Activated T-helper 1 cell treated with Interleukin-2 at 50 U/mL for 16 hours (primary cell): Measurements from ENCODE around the gene BHMT2.

ENCODE experiments used
- DNase-seq: peaks from one replicate; pipeline ENCODE4 v3.0.0-alpha.2; 2020; ENCODE audit warnings: low read depth

The BHMT2 gene, protein sequence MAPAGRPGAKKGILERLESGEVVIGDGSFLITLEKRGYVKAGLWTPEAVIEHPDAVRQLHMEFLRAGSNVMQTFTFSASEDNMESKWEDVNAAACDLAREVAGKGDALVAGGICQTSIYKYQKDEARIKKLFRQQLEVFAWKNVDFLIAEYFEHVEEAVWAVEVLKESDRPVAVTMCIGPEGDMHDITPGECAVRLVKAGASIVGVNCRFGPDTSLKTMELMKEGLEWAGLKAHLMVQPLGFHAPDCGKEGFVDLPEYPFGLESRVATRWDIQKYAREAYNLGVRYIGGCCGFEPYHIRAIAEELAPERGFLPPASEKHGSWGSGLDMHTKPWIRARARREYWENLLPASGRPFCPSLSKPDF

DNA sequence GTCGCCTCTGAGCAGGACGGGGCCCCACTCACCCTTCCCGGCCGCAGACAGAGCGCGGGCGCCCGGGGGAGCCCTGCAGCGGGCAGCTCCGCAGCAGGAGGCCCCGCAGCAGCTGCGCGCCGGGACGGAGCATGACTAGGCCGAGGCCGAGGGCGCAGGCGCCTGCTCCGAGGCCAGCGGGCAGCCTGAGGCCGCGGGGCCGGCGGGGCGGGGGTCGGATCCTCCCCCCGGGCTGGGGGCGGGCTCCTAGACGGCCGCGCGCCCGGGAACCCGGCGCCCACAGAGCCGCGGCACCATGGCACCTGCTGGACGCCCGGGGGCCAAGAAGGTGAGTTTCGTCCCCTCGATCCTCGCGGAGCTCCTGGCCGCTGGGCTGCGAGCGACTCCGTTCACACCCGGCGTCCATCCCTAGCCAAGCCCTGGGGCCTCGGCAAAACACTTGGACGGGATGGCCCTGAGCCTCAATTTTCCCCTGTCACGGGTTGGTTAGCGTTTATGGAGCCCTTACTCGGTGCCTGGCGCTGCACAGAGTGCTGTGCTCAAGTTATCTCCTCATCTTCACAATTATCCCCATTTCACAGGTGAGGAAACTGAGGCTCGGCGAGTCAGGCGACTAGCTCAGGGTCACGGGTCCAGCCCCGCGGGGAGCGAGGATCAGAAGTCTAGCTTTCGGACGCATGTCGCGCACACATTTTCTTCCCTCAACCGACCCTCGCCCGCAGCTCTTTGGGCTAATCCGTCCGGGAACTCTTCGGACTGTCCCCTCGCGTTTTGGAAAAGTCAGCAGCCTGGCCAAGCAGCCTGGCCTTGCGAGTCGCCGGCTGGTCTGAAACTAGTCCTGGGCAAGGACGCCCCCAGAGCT, at the start of gene BHMT2, which contains the start of gene DMGDH:
Gene BHMT2 (plus strand): TSS at position 280 of the 862 bp plus-strand sequence. CDS start 16 bp downstream, at position 296.
Gene DMGDH (minus strand): TSS at position 187 of the 862 bp plus-strand sequence. CDS start 54 bp downstream, at position 133.
- no peak for DNase-seq

DNA sequence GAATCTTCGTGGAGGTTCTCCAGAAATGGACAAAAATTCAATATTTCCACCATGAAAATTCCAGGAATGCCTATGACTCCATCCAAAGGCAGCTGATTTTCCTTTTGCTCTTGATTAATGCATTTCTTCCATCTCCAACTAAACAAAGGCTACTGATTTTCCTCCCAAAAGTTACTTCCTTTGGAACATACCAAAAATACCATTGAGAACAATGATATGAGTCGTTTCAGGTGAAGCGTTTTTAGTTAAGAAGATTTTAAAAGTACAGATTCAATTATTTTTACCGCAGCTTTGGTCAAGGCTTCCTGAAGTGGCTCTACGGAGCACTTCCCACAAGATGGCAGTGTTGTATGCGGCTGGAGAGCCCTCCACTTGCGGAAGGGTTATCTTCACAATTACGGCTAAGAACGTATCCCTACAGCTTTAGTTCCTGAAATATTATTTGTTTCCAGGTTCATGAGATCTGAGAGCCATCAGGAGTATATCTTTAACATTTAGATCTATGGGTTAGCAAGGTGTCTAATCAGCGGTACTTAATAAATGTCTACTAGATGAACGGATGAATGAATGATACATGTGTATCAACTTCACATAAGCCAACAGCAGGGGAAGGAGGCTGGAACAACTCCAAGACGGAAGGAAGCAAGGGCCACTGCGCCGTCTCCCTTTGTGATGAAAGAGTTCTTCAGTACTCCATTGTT, 48.6 kb upstream of the BHMT2 start:
- DNase-seq = no peak

DNA sequence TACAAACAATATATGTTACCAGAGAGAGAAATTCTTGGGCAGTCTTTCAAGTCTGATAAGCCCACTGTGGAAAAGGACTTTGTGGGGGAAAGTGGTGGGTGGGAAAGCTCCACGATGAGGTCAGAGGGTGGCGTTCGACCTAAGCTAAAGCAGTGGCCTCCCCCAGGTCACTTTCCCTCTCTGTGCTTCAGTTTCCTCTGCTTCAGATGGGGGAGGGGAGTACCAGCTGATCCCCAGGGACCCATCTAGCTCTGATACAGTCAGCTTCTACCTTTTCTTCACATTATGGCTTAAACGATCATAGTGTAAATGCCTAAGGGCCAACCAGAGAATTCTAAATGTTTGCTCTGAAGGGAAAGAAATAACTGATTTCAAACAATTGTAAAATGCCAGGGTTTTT, 47.8 kb upstream of the BHMT2 start:
- DNase-seq = no peak

DNA sequence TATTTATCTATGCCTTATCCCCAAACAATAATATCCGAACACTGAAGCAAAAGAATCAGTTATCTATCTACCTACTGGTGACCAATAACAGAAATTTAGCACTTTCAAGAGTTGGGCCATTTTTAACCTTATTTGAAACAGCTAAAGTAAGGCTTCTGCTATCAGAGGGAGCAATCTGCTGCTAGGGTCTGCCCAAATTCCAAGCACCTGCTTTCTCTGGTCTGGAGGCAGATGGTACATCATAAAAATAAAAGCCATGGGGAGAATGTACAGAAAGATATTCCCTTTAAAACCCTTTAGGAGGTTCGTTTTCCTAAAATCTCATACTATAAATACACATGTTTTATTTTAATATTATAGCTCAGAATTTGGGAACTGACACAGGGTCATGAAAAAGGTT, 46.8 kb upstream of the BHMT2 start:
- no peak for DNase-seq

DNA sequence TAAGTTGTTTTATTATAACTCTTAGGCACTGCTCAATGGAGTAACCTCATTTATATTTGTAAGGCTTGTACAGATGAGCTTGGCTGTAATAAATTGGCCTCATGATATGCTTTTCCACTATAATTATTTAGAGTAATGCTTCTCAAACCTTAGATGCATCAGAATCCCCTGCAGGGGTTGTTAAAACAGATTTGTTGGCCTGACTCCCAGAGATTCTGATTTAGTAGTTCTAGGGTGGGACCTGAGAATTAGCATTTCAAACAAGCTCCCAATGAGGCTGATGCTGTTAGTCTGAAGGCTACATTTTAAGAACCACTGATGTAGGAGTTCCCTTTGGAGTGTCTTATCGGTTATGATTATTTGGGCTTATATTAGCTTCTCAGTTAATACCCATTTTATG, 46.2 kb upstream of the BHMT2 start:
- no peak for DNase-seq

DNA sequence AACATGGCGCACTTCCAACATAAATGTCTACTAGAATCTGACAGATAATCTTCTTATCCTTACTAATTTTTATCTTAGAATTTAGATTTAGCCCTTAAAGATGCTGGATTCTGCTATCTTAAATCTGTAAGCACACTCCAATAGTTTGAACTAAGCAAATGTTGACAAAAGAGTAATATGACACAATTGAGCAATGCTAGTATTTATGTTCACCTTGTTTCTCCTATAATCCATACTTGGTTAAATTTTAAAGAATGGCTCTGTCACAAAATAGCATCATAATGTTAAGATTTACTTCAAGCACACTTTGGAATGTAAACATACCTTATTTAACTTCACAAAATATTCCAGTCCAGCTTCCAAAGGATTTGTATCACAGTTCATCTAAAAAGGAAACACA, 45.6 kb upstream of the BHMT2 start:
- DNase-seq = no peak

DNA sequence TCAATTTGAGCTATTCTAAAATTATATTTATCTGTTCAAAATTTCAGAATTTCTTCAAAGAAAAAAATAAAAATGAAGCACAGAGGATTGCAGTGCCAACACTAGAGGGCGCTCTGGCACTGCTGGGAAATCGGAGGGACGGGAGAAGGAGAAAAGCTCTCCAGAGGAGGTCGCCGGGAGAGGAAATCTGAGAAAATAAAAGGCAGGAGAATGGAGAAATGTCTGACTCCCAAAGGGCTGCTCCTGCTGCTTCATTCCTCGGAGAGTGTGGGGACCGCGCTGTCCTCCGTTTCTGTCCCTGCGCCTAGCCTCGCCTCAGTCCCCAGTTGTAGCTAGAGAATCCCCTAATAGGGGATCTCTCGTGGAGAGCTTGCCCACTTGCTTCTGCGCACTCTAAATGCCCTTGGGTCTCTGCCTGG, 44.5 kb upstream of the BHMT2 start:
- DNase-seq = peak; percentile 10

DNA sequence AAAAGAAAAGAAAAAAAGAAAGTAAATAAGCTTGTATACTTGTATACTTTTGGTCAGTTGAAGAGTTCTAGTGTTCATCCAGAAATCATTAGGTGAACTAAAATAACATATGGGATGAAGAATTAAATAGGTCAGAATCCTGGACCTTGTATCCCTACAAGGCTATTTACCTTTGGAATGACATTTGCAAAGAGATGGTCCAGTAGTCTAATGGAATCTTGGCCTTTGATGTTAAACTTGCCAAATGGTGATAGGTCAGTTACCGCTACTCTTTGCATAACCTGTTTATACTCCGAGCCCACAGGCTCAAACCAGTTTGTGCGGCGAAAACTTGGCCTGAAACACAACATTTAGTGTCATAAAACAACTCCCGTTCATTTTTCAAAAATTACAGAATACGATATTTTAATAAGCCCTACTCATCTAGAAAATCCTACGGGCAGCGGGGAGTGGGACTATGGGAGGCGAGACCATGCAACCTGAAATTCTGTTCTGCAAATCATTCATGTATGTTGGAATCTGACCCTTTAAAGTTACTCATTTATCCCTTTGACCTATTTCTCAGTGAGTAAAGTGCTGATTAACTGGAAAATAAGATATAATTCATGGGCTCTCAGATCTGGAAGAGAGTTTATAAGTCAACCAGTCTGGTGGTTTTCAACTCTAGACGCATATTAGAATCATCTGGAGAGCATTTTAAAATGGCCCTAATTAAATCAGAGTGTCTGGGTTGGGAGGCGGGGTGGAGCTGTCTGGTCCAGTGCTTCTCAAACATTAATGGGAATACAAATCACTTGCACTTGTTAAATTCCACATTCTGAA, 38.7 kb upstream of the BHMT2 start:
- no peak for DNase-seq

DNA sequence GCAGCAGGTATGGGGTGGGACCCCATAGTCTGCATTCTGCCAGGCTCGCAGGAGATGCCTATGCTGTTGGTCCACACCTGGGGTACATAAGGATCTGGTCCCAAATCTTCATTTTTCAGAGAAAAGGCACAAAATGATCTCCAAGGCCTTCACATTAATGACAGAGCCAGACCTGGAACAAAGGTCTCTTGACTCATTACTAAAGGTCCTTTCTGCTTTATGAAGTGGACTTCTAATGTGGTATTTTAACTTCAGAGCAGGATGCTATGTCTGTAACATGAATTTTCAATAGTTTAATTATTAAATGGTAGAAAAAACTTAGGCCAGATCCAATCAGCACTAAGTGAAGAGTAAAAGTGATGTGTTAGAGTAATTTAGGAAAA, 38.1 kb upstream of the BHMT2 start:
- DNase-seq = no peak

DNA sequence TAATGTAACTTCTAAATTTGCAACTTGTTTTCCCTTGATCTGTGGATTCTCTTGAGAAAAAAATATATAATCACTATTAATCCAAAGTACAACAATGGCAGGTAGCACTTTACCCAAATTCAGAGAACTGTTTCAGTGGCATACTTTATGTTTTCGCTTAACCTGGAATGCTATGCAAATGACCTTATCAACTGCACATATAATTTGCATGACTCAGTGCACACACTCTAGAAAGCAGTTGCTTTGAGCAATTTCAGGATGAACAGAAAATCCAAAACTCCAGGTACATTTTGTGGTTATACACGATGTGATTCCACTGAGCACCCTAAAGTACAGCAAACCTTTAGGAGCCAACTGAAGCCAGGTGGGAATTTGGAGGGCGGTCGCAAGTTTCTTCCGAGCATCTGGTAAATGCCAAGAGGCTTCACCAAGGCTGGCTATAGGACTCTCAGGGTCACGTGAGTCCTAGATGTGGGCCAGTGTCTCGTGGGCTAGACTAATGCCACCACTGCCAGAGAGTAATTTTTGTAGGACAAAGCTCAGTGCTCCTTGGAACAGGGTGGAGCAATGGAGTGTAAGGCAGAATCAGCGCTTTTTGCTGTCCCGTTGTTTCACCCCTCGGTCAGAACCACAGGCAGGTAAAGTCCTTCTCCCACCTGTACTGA, 37.4 kb upstream of the BHMT2 start:
- DNase-seq = no peak

DNA sequence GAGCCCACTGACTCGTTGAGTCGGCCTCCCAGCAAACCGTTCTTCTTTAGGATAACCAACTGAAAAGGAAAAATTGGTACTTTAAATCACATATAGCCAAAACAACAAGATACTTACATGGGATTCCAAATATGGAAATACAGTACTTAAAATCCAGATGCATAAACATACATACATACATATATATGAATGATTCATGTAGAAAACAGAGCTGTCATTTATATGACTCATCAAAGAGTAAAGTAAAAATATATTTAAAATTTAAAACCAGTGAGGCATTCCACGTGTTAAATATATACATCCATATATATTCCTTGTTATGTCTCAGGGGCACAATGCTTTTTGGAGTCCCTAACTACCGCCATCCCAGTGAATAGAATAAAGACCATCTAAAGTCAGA, 36.8 kb upstream of the BHMT2 start:
- no peak for DNase-seq

DNA sequence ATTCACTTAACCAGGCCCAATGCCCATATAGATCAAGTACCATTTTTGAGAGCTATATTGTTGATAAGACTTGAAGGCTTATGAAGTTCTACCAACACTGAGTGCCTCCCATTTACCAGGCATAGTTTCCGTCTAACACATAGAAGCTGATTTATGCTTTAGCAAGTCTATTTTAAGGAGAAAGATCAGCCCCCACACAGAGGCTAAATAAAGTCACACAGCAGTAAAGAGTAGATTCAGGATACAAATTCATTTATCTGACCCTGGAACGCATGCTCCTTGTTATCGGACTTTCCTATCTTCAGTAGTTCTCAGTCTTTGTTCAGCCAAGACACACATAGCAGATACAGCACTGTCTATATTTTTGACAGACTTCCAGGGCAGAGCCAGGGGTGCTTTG, 34.3 kb upstream of the BHMT2 start:
- no peak for DNase-seq

DNA sequence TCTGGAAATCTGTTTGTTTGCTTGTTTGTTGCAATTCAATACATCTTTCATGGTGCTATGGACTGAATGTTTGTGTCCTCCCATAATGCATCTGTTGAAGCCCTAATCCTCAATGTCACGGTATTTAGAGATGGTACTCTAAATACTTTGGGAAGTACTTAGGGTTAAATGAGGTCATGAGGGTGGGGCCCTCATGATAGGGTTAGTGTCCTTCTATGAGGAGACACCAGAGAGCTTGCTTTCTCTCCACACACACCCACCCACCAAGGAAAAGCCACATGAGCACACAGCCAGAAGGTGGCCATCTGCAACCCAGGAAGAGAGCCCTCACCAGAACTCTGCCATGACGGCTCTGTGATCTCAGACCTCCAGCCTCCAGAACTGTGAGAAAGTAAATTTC, 32.8 kb upstream of the BHMT2 start:
- DNase-seq = no peak

DNA sequence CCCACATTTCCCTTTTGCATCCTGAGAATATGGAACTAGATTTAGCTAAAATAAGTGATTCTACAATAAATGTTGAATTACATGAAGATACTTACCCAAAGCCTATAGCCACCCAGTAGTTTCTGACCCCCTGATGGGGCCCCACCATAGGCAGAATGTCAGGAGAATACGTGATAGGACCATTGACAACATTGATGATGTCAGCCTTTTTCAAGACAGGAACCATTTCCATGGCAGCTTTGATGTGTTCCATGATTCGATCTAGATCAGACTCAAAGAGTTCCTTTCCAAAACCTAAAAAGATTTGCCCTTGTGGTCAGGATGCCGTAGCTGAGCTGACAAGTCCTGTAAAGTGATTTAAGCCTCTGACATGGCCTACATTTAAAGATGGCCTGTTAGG, 27.4 kb upstream of the BHMT2 start:
- DNase-seq = no peak

DNA sequence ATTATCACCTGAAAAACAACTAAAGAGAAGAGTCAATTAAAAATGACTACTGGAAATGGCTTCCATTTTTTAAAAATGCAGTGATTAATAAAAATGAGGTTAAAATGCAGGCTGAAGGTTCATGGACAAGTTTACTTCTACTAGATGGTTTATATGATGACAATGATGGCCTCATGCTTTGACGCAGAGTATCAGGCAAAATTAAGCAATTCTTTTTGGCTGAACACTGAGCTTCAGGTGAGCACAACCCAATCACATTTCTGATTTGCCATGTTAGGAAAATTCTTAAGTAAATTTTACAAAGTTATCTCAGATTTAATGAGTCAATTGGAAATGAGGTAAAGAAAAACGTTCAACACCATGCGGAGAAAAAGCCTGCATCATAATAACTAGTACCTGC, 22.4 kb upstream of the BHMT2 start:
- no peak for DNase-seq

DNA sequence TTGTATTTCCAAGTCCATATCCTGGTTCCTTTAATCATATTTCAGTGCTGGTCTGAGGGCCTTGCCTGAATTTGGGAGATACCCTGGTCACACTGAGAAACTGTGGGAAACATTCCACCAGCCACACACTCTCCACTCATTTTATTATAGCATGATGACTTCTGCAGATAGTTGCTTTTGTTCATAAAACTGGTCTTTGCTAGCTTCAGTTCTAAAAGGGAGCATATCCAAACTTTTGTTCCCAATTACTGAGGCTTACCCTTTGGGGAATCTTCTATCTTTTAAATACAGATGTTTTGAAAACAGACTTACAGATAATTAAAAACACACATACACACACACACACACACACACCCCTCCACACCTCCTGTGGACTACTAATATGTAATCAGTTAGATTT, 21.1 kb upstream of the BHMT2 start:
- DNase-seq = no peak

DNA sequence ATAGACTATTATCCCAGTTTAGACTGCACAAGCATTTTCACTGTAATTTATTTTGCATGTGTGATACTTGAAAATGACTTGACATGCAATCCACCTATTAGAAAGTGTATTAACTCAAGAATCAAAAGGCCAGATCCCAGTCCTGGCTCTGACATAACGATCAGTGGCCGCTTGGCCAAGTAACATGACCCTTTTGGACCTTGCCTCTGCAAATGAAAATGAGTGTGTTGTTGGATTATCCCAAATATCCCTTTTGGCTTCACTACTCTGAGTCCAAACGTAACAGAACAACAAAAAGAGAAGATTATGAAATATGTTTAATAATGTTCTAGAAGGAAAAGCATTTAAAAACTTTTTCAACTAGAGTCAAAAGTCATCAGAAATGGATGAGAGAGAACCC, 19.1 kb upstream of the BHMT2 start:
- no peak for DNase-seq

DNA sequence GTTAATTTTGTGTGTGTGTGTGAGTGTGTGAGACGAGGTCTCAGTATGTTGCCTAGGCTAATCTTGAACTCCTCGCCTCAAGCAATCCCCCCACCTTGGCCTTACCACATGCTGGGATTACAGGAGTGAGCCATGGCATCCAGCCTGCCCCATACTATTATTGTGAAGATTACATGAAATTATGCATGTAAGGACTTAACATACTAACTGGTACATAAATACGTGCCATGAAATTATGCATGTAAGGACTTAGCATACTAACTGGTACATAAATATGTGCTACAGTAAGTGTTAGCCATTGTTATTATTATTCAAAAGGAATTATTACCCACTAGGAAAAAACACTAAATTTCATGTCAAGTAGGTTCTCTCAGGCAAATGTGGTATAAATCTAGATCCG, 16.2 kb upstream of the BHMT2 start:
- no peak for DNase-seq

DNA sequence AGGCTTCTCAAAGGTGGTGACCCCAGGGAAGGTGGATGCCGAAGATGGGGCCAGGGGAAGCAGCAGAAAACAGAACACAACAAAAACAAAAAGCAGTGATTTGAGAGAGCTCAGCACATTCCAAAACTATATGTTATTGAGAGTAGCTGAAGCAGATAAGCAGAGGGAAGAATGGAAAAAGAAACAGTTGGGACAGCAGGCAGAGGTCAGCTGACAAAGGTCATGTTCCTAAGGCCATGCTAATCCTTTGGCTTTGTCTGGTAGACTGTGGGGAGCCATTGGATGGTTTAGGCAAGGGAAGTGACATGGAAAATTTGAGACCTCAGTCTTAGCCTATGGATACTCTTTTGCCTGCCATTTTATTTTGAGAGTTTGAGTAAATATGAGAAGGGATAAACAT, 14.6 kb upstream of the BHMT2 start:
- no peak for DNase-seq

DNA sequence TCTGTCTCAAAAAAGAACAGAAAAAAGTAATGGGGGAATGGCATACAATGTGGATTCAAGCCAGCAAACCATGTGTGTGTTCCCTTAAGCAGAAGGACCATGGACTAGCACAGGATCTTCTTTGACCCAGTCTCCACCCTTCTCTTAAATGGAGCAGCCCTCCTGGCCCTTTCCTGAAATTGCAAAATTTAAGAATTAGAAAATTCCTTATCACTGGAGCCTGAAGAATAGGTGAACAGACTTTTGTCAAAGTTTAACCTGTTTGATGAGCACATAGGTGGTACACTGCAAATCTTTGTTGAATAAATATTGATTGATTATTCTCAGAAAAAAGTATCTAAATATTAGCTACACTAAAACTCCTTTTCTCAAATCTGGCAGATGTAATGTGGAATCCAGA, 12.7 kb upstream of the BHMT2 start:
- DNase-seq = no peak

DNA sequence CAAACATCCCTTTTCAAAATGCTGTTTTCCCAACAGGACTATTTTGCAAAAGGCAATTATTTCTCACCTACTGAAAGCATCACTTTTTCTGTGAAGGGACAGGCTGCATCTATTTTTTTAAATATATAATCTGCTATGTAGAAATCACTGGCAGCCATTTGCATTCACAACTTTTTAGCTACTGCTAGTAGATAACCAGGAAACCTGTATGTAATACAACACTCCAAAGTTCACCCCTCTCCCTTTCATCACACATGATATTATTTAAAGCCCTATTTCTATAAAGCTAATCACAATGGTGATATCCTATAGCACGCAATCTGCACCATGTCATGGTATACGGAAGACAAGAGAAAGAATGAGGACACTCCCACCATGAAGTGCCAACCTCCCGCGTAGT, 9.9 kb upstream of the BHMT2 start:
- no peak for DNase-seq
